Measurements from ENCODE around the gene VSTM2A.

DNA sequence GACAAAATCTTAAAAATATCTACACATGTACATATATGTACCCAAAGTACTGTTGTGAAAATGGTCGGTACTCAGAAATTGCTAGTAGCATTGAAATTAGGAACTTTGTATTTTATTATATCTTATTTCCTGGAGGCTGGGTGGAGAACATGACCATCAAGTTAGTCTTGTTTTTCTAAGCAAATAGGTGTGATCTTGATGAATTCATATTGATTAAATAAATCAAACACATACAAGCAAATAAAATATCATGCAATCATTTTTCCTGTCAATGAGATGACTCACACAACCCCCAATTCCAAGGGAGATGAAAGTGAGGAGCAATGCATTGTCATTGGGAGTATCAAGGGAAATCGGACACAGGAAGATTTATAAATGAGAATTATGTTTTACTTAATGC lies 18.0 kb downstream of the VSTM2A start:
- TF ChIP-seq, protein P1, sequence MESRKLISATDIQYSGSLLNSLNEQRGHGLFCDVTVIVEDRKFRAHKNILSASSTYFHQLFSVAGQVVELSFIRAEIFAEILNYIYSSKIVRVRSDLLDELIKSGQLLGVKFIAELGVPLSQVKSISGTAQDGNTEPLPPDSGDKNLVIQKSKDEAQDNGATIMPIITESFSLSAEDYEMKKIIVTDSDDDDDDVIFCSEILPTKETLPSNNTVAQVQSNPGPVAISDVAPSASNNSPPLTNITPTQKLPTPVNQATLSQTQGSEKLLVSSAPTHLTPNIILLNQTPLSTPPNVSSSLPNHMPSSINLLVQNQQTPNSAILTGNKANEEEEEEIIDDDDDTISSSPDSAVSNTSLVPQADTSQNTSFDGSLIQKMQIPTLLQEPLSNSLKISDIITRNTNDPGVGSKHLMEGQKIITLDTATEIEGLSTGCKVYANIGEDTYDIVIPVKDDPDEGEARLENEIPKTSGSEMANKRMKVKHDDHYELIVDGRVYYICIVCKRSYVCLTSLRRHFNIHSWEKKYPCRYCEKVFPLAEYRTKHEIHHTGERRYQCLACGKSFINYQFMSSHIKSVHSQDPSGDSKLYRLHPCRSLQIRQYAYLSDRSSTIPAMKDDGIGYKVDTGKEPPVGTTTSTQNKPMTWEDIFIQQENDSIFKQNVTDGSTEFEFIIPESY (IDR thresholded peaks at IDR 0.05) = no peak
- TF ChIP-seq CTCF (IDR thresholded peaks at IDR 0.05; ENCODE audit: low read depth, low read length, missing input control) (no peak), JUND (IDR thresholded peaks at IDR 0.05) (no peak), EGR1 (IDR thresholded peaks at IDR 0.05; ENCODE audit: low read depth in 2 of 2) (no peak), SP1 (IDR thresholded peaks at IDR 0.05) (no peak), YY1 (IDR thresholded peaks at IDR 0.05) (no peak), MAX (IDR thresholded peaks at IDR 0.05) (no peak), TAF1 (conservative IDR thresholded peaks at IDR 0.05) (no peak), REST (IDR thresholded peaks at IDR 0.05) (no peak)
- TF ChIP-seq, protein P2, sequence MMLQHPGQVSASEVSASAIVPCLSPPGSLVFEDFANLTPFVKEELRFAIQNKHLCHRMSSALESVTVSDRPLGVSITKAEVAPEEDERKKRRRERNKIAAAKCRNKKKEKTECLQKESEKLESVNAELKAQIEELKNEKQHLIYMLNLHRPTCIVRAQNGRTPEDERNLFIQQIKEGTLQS (IDR thresholded peaks at IDR 0.05) = no peak

All from liver (tissue), 3 donors.